ENCODE data around the gene PRDM16. TPM values are rescaled to one million over a fixed set of nuclear protein-coding genes. Genes with fewer than 3 reads are reported as not detected.

Gene PRDM16
- total RNA-seq, 1 donor from 2014 or later, result 5.6 TPM

GRCh38 chr1:3034728-3035562 lies 34.1 kb upstream of the PRDM16 start:
- Histone ChIP-seq H3K36me3 (ENCODE audit: control insufficient read depth, insufficient read depth, low read length) (no peaks in the 10 kb centered on the region), H3K27me3 (ENCODE audit: control insufficient read depth, insufficient read depth, low read length) (peaks cover 2% of the 10 kb centered on the region), H3K4me3 (ENCODE audit: low read depth, low read length) (no peak overlapping the region)
- TF ChIP-seq, protein P1, sequence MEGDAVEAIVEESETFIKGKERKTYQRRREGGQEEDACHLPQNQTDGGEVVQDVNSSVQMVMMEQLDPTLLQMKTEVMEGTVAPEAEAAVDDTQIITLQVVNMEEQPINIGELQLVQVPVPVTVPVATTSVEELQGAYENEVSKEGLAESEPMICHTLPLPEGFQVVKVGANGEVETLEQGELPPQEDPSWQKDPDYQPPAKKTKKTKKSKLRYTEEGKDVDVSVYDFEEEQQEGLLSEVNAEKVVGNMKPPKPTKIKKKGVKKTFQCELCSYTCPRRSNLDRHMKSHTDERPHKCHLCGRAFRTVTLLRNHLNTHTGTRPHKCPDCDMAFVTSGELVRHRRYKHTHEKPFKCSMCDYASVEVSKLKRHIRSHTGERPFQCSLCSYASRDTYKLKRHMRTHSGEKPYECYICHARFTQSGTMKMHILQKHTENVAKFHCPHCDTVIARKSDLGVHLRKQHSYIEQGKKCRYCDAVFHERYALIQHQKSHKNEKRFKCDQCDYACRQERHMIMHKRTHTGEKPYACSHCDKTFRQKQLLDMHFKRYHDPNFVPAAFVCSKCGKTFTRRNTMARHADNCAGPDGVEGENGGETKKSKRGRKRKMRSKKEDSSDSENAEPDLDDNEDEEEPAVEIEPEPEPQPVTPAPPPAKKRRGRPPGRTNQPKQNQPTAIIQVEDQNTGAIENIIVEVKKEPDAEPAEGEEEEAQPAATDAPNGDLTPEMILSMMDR (IDR thresholded peaks at IDR 0.05; ENCODE audit: insufficient read depth, low read length, poor library complexity, severe bottlenecking), result no peak
- no peak for DNase-seq (ENCODE audit: low read depth)

DNA sequence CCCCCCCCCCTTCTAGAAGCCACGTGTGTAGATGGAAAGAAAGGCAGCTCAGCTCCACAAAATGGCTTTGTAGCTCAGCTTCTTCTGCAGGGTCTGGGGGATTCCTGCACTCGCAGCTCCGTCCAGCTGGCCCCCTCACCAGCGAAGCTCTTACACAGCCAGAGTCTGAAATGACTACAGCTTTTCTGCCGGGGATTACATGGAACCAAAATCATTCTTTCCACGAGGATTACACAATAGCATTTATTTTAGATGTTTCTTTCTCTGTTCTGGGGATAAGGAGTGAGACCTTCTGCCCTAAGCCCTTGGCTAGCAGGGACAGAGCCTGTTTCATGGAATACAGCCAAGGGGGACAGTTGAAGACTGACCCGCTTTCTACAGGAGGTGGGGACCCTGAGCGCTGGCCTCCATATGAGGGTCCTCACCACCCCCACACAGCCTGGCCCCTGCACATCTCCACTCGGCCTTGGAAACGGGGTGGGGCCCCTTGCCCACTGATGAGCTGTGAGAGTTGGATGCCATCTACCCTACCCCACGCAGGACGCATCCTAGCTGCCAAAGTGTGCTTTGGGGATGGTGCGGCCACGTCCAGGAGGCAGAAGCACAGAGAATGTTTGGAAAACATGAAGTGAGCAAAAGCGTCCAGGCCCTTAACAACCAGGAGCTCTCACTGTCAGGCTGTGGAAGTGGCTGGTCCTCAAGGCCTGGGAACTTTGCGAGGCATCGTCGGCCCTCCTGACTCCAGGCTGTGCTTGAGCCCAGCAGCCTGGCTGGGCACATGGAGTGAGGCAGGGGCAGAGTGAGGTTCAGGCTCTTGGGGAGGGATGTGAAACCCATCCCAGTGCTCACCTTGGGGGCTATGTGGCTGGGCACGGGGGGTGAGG lies 33.2 kb upstream of the PRDM16 start:
- DNase-seq (ENCODE audit: low read depth), result no peak
- TF ChIP-seq, protein P1 (IDR thresholded peaks at IDR 0.05; ENCODE audit: insufficient read depth, low read length, poor library complexity, severe bottlenecking), result no peak
- Histone ChIP-seq H3K27me3 (ENCODE audit: control insufficient read depth, insufficient read depth, low read length) (peaks cover 2% of the 10 kb centered on the region), H3K4me3 (ENCODE audit: low read depth, low read length) (no peak overlapping the region), H3K36me3 (ENCODE audit: control insufficient read depth, insufficient read depth, low read length) (no peaks in the 10 kb centered on the region)

DNA sequence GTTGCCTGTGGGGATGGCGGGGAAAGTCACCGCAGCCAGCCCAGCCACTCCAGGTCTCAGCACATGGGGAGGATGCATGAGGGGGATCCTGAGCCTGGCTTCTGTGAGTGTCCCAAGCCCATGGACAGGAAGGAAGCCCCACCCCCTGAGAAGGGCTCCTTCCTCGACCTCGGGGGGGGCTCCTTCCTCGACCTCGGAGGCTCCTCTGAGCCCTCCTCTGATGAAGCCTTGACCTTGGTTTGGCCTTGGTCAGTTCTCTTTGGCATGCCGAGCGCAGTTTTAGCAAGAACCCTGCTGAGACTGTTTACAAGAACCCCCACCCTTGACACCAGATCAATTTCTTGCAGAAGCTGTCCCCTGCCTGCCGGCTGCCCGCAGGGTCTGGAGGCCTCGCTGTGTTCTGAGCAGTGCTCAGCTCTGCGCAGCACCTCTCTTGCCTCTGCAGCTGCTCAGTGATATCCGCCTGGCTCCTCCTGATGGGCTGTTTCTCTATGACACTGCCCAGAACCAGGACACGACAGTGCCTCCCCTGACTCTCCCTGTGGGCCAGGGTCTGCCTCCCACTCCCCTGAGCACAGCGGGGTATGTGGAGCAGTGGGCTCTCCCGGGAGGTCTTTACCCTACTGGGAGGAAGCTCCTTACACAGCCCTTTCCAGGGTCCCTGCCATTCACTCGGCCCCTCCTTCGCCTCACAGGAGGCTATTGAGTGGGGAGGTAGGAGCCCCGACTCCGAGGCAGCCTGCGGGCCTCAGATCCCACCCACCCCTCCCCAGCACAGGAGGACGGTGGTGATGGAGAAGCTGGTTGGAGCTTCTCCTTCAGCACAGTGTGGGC lies 32.3 kb upstream of the PRDM16 start:
- Histone ChIP-seq H3K36me3 (ENCODE audit: control insufficient read depth, insufficient read depth, low read length) (no peaks in the 10 kb centered on the region), H3K27me3 (ENCODE audit: control insufficient read depth, insufficient read depth, low read length) (peaks cover 2% of the 10 kb centered on the region), H3K4me3 (ENCODE audit: low read depth, low read length) (no peak overlapping the region)
- TF ChIP-seq, protein P1 (IDR thresholded peaks at IDR 0.05; ENCODE audit: insufficient read depth, low read length, poor library complexity, severe bottlenecking), result no peak
- no peak for DNase-seq (ENCODE audit: low read depth)

GRCh38 chr1:3037281-3038040 lies 31.5 kb upstream of the PRDM16 start:
- H3K36me3 ChIP-seq (ENCODE audit: control insufficient read depth, insufficient read depth, low read length), result no peaks in the 10 kb centered on the region
- H3K27me3 ChIP-seq (ENCODE audit: control insufficient read depth, insufficient read depth, low read length), result peaks cover 2% of the 10 kb centered on the region
- no peak for DNase-seq (ENCODE audit: low read depth)
- TF ChIP-seq, protein P1 (IDR thresholded peaks at IDR 0.05; ENCODE audit: insufficient read depth, low read length, poor library complexity, severe bottlenecking), result no peak
- H3K4me3 ChIP-seq (ENCODE audit: low read depth, low read length), result no peak overlapping the region

DNA sequence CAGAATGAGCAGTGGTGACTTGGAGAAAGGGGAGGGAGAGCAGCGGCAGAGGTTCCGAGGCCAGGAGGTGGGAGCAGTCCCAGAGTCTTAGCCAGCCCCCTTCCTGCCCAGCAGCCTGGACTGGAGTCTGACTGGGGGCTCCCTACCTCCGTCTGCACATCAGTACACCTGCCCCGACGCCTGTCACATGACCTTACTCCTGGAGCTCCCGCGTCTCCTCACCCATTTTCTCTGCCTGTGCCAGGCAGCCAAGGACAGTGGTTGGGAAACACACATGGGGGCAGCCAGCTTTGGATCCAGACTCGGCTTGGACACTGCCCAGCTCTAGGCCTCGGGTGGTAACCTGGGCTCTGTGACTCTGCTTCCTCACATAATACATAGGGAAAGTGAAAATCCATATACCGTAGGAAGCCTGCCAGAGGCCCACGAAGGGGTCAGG lies 30.9 kb upstream of the PRDM16 start:
- DNase-seq (ENCODE audit: low read depth), result no peak
- H3K27me3 ChIP-seq (ENCODE audit: control insufficient read depth, insufficient read depth, low read length), result peaks cover 2% of the 10 kb centered on the region
- TF ChIP-seq, protein P1 (IDR thresholded peaks at IDR 0.05; ENCODE audit: insufficient read depth, low read length, poor library complexity, severe bottlenecking), result no peak
- no peaks in the 10 kb centered on the region for H3K36me3 ChIP-seq (ENCODE audit: control insufficient read depth, insufficient read depth, low read length)
- no peak overlapping the region for H3K4me3 ChIP-seq (ENCODE audit: low read depth, low read length)

Measured in kidney epithelial cell (primary cell).